HEK293T (cell line): ENCODE results near the gene REV3L.

Experiments
- BHLHE40 ChIP-seq: fragments of 450-650 bp; IDR thresholded peaks from 2 replicates; pipeline ENCODE4 v1.6.1; 2016; ENCODE audit warnings: mild to moderate bottlenecking, moderate library complexity, borderline replicate concordance
- FOXK2 ChIP-seq: fragments of 450-650 bp; IDR thresholded peaks from 2 replicates; pipeline ENCODE4 v1.6.1; 2016; ENCODE audit warnings: mild to moderate bottlenecking
- FOXM1 ChIP-seq: fragments of 450-650 bp; IDR thresholded peaks from 2 replicates; pipeline ENCODE4 v1.6.1; 2017; ENCODE audit warnings: mild to moderate bottlenecking, borderline replicate concordance
- HDGF ChIP-seq: fragments of 450-650 bp; IDR thresholded peaks from 2 replicates; pipeline ENCODE4 v1.6.1; 2017; ENCODE audit warnings: antibody characterized with exemption, borderline replicate concordance
- L3MBTL2 ChIP-seq: fragments of 450-650 bp; conservative IDR thresholded peaks from 2 replicates; pipeline ENCODE4 v1.6.1; 2016; ENCODE audit warnings: mild to moderate bottlenecking
- SUZ12 ChIP-seq: fragments of 450-650 bp; IDR thresholded peaks from 2 replicates; pipeline ENCODE4 v1.6.1; 2016; ENCODE audit warnings: mild to moderate bottlenecking
- TARDBP ChIP-seq: fragments of 450-650 bp; IDR thresholded peaks from 2 replicates; pipeline ENCODE4 v1.6.1; 2016

DNA sequence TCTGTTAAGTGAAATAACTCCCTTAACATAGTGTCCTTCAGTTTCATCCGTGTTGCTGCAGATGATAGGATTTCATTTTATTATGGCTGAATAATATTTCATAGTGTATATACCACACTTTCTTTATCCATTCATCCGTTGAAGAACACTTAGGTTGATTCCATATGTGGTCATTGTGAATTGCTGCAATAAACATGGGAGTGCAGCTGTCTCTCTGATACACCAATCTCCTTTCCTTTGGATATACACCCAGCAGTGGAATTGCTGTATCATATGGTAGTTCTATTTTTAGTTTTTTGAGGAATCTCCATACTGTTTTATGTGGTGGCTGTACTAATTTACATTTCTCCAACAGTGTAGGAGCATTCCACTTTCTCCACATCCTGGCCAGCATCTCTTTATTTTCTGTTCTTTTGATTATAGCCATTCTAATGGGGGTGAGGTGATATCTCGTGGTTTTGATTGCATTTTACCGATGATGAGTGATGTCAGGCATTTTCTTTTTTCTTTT, 202.5 kb downstream of the REV3L start:
- TF ChIP-seq BHLHE40 = no peak
- no peak for TF ChIP-seq TARDBP
- TF ChIP-seq SUZ12 = no peak
- no peak for TF ChIP-seq FOXK2
- TF ChIP-seq FOXM1 = no peak
- no peak for TF ChIP-seq L3MBTL2
- no peak for TF ChIP-seq HDGF
